Keratinocyte (primary cell): ENCODE results near the gene RASAL2. TPM values are rescaled to one million over a fixed set of nuclear protein-coding genes. Genes with fewer than 3 reads are reported as not detected.

Source experiments
- DNase-seq: peaks from one replicate; pipeline ENCODE4 v3.0.0-alpha.2; 2011; ENCODE audit warnings: low read depth, missing footprints, low spot score
- FAIRE-seq: peaks from 2 replicates; lab custom pipeline; 2011; peaks lifted over from hg19 to GRCh38; lab: Jason Lieb, UNC
- H2AFZ ChIP-seq: 2 replicates; pipeline ENCODE4 v1.6.0; 2012; ENCODE audit warnings: low read length, control low read depth, inconsistent platforms; ENCODE audit not compliant: control insufficient read depth
- H3K27ac ChIP-seq: 2 replicates; pipeline ENCODE4 v1.5.1; 2011; ENCODE audit warnings: low read length; ENCODE audit not compliant: control insufficient read depth, insufficient read depth
- H3K27me3 ChIP-seq: 3 replicates; pipeline ENCODE4 v1.6.0; 2011; ENCODE audit warnings: low read length; ENCODE audit not compliant: control insufficient read depth, insufficient read depth; ENCODE audit errors: extremely low read depth
- H3K36me3 ChIP-seq, 2 experiments: 2 replicates in 1 of 2; 3 replicates in 1 of 2; pipeline ENCODE4 v1.5.1; 2011; ENCODE audit warnings: low read length in 2 of 2, mild to moderate bottlenecking in 1 of 2; ENCODE audit not compliant: control insufficient read depth in 2 of 2, insufficient read depth in 2 of 2; ENCODE audit errors: extremely low read depth in 1 of 2
- H3K4me1 ChIP-seq: 3 replicates; pipeline ENCODE4 v1.5.1; 2011; ENCODE audit warnings: low read length; ENCODE audit not compliant: control insufficient read depth, insufficient read depth; ENCODE audit errors: extremely low read depth
- H3K4me2 ChIP-seq: 3 replicates; pipeline ENCODE4 v1.6.0; 2011; ENCODE audit warnings: low read depth, low read length; ENCODE audit not compliant: control insufficient read depth, insufficient read depth; ENCODE audit errors: extremely low read depth
- H3K4me3 ChIP-seq, 3 experiments: fragments of 200-600 bp in 1 of 3; sonication (generic) in 1 of 3; 2 replicates in 2 of 3; 3 replicates in 1 of 3; pipeline ENCODE4 v1.5.1; 2011 to 2016; ENCODE audit warnings: low read length in 3 of 3, mild to moderate bottlenecking in 3 of 3, control low read depth in 2 of 3, inconsistent platforms in 1 of 3, low read depth in 1 of 3, mixed read lengths in 1 of 3, mixed run types in 1 of 3, moderate library complexity in 1 of 3; ENCODE audit not compliant: control insufficient read depth in 2 of 3, insufficient read depth in 2 of 3; ENCODE audit errors: extremely low read depth in 1 of 3
- H3K79me2 ChIP-seq: 2 replicates; pipeline ENCODE4 v1.6.0; 2012; ENCODE audit warnings: low read length; ENCODE audit not compliant: control insufficient read depth, insufficient read depth
- H3K9ac ChIP-seq: 3 replicates; pipeline ENCODE4 v1.6.0; 2011; ENCODE audit warnings: low read length; ENCODE audit not compliant: control insufficient read depth, insufficient read depth; ENCODE audit errors: extremely low read depth
- H3K9me1 ChIP-seq: 3 replicates; pipeline ENCODE4 v1.6.0; 2011; ENCODE audit warnings: low read length; ENCODE audit not compliant: control insufficient read depth, insufficient read depth; ENCODE audit errors: extremely low read depth
- H3K9me3 ChIP-seq: 2 replicates; pipeline ENCODE4 v1.5.1; 2012; ENCODE audit warnings: low read depth, low read length; ENCODE audit not compliant: control insufficient read depth
- H4K20me1 ChIP-seq: 3 replicates; pipeline ENCODE4 v1.6.0; 2011; ENCODE audit warnings: low read length; ENCODE audit not compliant: control insufficient read depth, insufficient read depth; ENCODE audit errors: extremely low read depth
- CTCF ChIP-seq, 3 experiments: IDR thresholded peaks in 1 of 3; conservative IDR thresholded peaks in 1 of 3; optimal IDR thresholded peaks in 1 of 3; 2 replicates in 2 of 3; 3 replicates in 1 of 3; pipeline versions ENCODE3 to v1.5.1; 2011; ENCODE audit warnings: low read length in 3 of 3, mild to moderate bottlenecking in 3 of 3, moderate library complexity in 2 of 3, control low read depth in 1 of 3, inconsistent platforms in 1 of 3; ENCODE audit not compliant: insufficient read depth in 2 of 3; ENCODE audit errors: extremely low read depth in 1 of 3
- EZH2 ChIP-seq: IDR thresholded peaks from one replicate; pipeline ENCODE4 v1.6.1; 2012; ENCODE audit warnings: inconsistent platforms, mild to moderate bottlenecking, low read length, moderate library complexity
- dilution Hi-C: fragments of 300-500 bp; cut with MboI; formaldehyde crosslinking; loops from one replicate; pipeline ENCODE4 v1.7.0; 2020; ENCODE audit warnings: low sequenced_read_pairs; ENCODE audit not compliant: extremely low pct_ligation_motif_present
- polyA plus RNA-seq, 5 experiments: library from polyadenylated mRNA; depleted of rRNA in 3 of 5; stranded (reverse) in 3 of 5; stranded (forward) in 1 of 5; unstranded in 1 of 5; fragments of >200 nt; gene quantifications; 1 replicate in 1 of 5; 2 replicates in 3 of 5; 3 replicates in 1 of 5; pipeline versions ENCODE4 v1.2.1 to v1.2.3, GENCODE V29; 2011 to 2012; ENCODE audit warnings: missing spikeins in 2 of 5, low read depth in 1 of 5, low replicate concordance in 1 of 5

The RASAL2 gene
- polyA plus RNA-seq, 1 donor (not counting 4 experiments of a cell fraction or from before 2014, with no cell fraction given), result 27.2 TPM

DNA sequence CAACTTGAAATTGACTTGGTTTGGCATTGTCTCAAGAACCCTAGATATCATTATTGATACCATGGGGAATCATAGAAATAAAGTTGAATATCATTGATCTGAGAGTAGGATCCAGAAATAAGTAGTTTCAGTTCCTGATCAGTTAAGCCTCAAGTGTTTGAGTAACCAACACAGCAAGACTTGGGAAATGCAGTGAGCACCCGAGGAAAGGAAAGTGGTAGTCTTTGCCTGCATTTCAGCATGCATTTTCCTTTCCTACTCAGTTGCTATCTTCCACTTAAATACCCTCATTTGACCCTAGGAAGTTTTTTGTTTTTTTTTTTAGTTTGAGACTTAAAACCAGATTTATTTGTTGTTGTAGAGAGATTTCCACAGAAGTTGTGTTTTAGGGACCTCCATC lies 383.9 kb downstream of the RASAL2 start:
- dilution Hi-C loops, result no loop called here
- Histone ChIP-seq H3K79me2 (no peaks in the 10 kb centered on the region), H4K20me1 (no peaks in the 10 kb centered on the region), H3K9me3 (no peaks in the 10 kb centered on the region), H2AFZ (no peak overlapping the region), H3K9me1 (no peaks in the 10 kb centered on the region), H3K27ac (no peak overlapping the region), H3K4me2 (no peak overlapping the region), H3K36me3 (peaks cover 5 to 13% of the 10 kb centered on the region in 2 experiments), H3K4me3 (no peak overlapping the region), H3K4me1 (no peaks in the 10 kb centered on the region), H3K27me3 (no peaks in the 10 kb centered on the region), H3K9ac (no peak overlapping the region)
- TF ChIP-seq EZH2 (no peak), CTCF (optimal IDR thresholded peaks at IDR 0.05 in 1 of 3, IDR thresholded peaks at IDR 0.05 in 1 of 3, conservative IDR thresholded peaks at IDR 0.05 in 1 of 3; ENCODE audit: extremely low read depth in 1 of 3, insufficient read depth in 2 of 3, low read length in 3 of 3) (no peak)
- DNase-seq (no peak), FAIRE-seq (no peak)

DNA sequence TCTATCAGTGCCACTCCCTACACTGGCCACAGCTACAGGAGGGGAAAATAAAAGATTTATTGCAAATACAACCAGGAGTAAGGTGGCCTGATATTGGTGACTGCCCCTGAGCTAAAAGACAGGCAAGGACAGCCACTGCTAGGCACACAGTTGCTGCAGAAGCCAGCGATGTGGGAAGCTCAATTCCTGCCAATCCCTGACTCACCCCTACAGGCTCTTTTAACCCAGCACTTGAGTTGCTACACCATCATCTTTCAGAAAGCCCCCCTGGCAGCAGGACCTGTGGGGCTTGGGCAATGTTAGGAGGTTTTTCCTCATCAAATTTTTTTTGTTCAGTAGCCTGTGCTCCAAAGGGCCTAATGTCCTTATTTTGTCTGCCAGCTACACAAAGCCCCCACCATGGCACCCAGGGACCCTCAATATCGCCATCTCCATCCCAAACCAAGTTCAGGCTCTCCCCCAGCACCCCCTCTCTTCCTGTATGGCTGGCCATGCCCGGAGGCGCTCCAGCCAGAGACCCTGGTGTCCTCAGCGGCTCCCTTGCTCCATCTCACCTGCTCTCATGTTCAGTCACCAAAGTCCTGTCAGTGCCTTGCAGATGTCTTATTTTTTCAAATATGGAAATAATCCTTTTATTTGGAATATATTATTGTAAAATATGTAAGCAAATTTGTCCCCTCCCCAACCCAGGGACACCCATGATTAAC lies 389.5 kb downstream of the RASAL2 start:
- TF ChIP-seq CTCF (optimal IDR thresholded peaks at IDR 0.05 in 1 of 3, IDR thresholded peaks at IDR 0.05 in 1 of 3, conservative IDR thresholded peaks at IDR 0.05 in 1 of 3; ENCODE audit: extremely low read depth in 1 of 3, insufficient read depth in 2 of 3, low read length in 3 of 3) (no peak), EZH2 (no peak)
- H3K9me3 ChIP-seq, result no peaks in the 10 kb centered on the region
- no peak overlapping the region for H3K4me2 ChIP-seq
- no peaks in the 10 kb centered on the region for H4K20me1 ChIP-seq
- peaks cover 0 to 4% of the 10 kb centered on the region in 2 experiments for H3K36me3 ChIP-seq
- H3K9me1 ChIP-seq, result peaks cover 2% of the 10 kb centered on the region
- dilution Hi-C loops, result no loop called here
- H3K4me3 ChIP-seq, result no peak overlapping the region
- no peaks in the 10 kb centered on the region for H3K27me3 ChIP-seq
- H3K9ac ChIP-seq, result no peak overlapping the region
- H3K4me1 ChIP-seq, result no peaks in the 10 kb centered on the region
- H2AFZ ChIP-seq, result no peak overlapping the region
- DNase-seq, result no peak
- H3K79me2 ChIP-seq, result no peaks in the 10 kb centered on the region
- no peak overlapping the region for H3K27ac ChIP-seq
- no peak for FAIRE-seq
